HepG2 (cell line): ENCODE results near the gene NCOR2. TPM values are rescaled to one million over a fixed set of nuclear protein-coding genes. Genes with fewer than 3 reads are reported as not detected.

Experiments
- BHLHE40 ChIP-seq: IDR thresholded peaks from 2 replicates; pipeline ENCODE4 v1.6.1; 2011; ENCODE audit warnings: low read length, improper control_type of control experiment
- CTCF ChIP-seq: sonication (generic); formaldehyde crosslinking; IDR thresholded peaks from 2 replicates; pipeline ENCODE4 v1.5.0; 2020; ENCODE audit warnings: mild to moderate bottlenecking, missing genetic modification reagents, moderate library complexity
- FOXC1 ChIP-seq: sonication (generic); formaldehyde crosslinking; IDR thresholded peaks from 2 replicates; pipeline ENCODE4 v1.8.0; 2022; ENCODE audit warnings: mild to moderate bottlenecking, missing genetic modification reagents, borderline replicate concordance
- HDAC1 ChIP-seq: sonication (generic); formaldehyde crosslinking; IDR thresholded peaks from 2 replicates; pipeline ENCODE4 v1.5.1; 2020; ENCODE audit warnings: mild to moderate bottlenecking, missing genetic modification reagents
- HMG20B ChIP-seq: conservative IDR thresholded peaks from 2 replicates; pipeline ENCODE4 v1.6.1; 2016; ENCODE audit warnings: missing genetic modification reagents, missing compliant biosample characterization
- MZF1 ChIP-seq: sonication (generic); formaldehyde crosslinking; IDR thresholded peaks from 2 replicates; pipeline ENCODE4 v1.8.1; 2023; ENCODE audit warnings: mild to moderate bottlenecking, missing genetic modification reagents, borderline replicate concordance
- NFRKB ChIP-seq: fragments of 450-650 bp; IDR thresholded peaks from 2 replicates; pipeline ENCODE4 v1.6.1; 2017
- PATZ1 ChIP-seq: sonication (generic); formaldehyde crosslinking; IDR thresholded peaks from 2 replicates; pipeline ENCODE4 v1.4.0; 2020; ENCODE audit warnings: missing genetic modification reagents
- REPIN1 ChIP-seq: sonication (generic); formaldehyde crosslinking; IDR thresholded peaks from 2 replicates; pipeline ENCODE4 v1.8.0; 2022; ENCODE audit warnings: missing genetic modification reagents, low read depth, mild to moderate bottlenecking, borderline replicate concordance
- SOX6 ChIP-seq, 2 experiments: fragments of 450-650 bp in 1 of 2; sonication (generic) in 1 of 2; formaldehyde crosslinking in 1 of 2; IDR thresholded peaks; 2 replicates each; pipeline versions ENCODE4 v1.4.0 to v1.6.1; 2017 to 2020; ENCODE audit warnings: antibody characterized with exemption in 1 of 2, mild to moderate bottlenecking in 1 of 2, missing genetic modification reagents in 1 of 2
- SPEN ChIP-seq: sonication (generic); formaldehyde crosslinking; IDR thresholded peaks from 2 replicates; pipeline ENCODE4 v1.5.1; 2020; ENCODE audit warnings: low read depth, mild to moderate bottlenecking, missing genetic modification reagents
- ZBTB7A ChIP-seq: sonication (generic); formaldehyde crosslinking; IDR thresholded peaks from 2 replicates; pipeline ENCODE4 v1.8.0; 2022; ENCODE audit warnings: mild to moderate bottlenecking, missing genetic modification reagents
- ZNF230 ChIP-seq: sonication (generic); formaldehyde crosslinking; IDR thresholded peaks from 2 replicates; pipeline ENCODE4 v1.4.0; 2020; ENCODE audit warnings: mild to moderate bottlenecking, missing genetic modification reagents
- ZNF512 ChIP-seq: sonication (generic); formaldehyde crosslinking; IDR thresholded peaks from 2 replicates; pipeline ENCODE4 v1.4.0; 2020; ENCODE audit warnings: mild to moderate bottlenecking, missing genetic modification reagents
- ZNF598 ChIP-seq: sonication (generic); formaldehyde crosslinking; IDR thresholded peaks from 2 replicates; pipeline ENCODE4 v1.5.1; 2020; ENCODE audit warnings: mild to moderate bottlenecking, missing genetic modification reagents, borderline replicate concordance
- ZNF790 ChIP-seq: sonication (generic); formaldehyde crosslinking; IDR thresholded peaks from 2 replicates; pipeline ENCODE4 v1.8.0; 2022; ENCODE audit warnings: missing genetic modification reagents, mild to moderate bottlenecking, borderline replicate concordance
- ZSCAN20 ChIP-seq: sonication (generic); formaldehyde crosslinking; IDR thresholded peaks from 2 replicates; pipeline ENCODE4 v1.4.0; 2020; ENCODE audit warnings: missing genetic modification reagents, mild to moderate bottlenecking, borderline replicate concordance
- polyA plus RNA-seq, 8 experiments: library from polyadenylated mRNA; depleted of rRNA in 3 of 8; stranded (reverse) in 7 of 8; unstranded in 1 of 8; fragments of >200 nt; fragmentation: Illumina TruSeq in 4 of 8; extraction: Trizol in 4 of 8; gene quantifications; 2 replicates each; pipeline versions ENCODE4 v1.2.1 to v1.2.3, GENCODE V29; 2011 to 2016; ENCODE audit warnings: low read depth in 4 of 8, missing spikeins in 1 of 8, mixed read lengths in 1 of 8; ENCODE audit not compliant: insufficient read depth in 1 of 8
- total RNA-seq, 5 experiments: library from RNA; depleted of rRNA; stranded (reverse); fragments of >200 nt; fragmentation: Illumina TruSeq; extraction: Trizol; gene quantifications; 2 replicates each; pipeline ENCODE4 v1.2.3, GENCODE V29; 2016; ENCODE audit warnings: low read depth in 1 of 5
- TF ChIP-seq, protein P1 (sequence below), 2 experiments: IDR thresholded peaks; 2 replicates each; pipeline ENCODE4 v1.6.1; 2011 to 2012; ENCODE audit warnings: low read length in 2 of 2, borderline replicate concordance in 1 of 2, low read depth in 1 of 2, mild to moderate bottlenecking in 1 of 2, moderate library complexity in 1 of 2
- TF ChIP-seq, protein P2 (sequence below): sonication (generic); formaldehyde crosslinking; IDR thresholded peaks from 2 replicates; pipeline ENCODE4 v1.4.0; 2020; ENCODE audit warnings: missing genetic modification reagents

The NCOR2 gene
- total and polyA plus RNA-seq, 2 of the 13 experiments (the other 11 are each of a cell fraction or from before 2014, with no cell fraction given), result 4.5 to 5.7 TPM

DNA sequence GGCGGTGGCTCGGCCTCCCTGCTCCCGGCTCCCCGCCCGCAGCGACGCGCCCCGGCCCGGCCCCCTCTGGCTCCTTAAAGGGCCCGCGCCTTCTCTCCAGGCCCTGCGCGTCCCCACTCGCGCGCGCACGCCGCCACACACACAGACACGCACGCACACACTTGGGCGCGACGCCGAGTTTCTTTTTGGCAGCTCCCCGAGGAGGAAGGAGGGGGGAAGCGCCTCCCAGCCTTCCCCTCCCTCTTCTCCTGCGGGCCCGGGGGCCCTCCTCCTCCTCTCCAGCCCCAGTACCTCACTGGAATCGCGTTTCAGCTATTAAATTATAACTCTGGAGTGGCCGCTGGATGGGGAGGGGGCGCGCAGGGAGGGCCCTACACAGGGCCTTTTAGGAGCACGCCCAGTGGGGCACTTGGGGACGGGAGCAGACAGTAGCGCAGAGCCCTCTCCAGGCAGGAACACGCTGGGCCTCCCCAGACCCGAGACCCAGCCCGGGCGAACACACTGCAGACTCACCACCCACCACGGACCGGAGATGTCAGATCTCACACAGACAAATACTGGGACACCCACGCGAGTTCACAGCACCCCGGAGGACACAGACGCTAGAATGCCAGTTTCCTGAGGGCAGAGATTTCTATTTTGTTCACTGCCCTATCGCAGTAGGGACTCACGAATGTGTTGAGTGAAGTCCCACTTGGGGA, 411 bp upstream of the NCOR2 start (continued):
- TF ChIP-seq, protein P1, sequence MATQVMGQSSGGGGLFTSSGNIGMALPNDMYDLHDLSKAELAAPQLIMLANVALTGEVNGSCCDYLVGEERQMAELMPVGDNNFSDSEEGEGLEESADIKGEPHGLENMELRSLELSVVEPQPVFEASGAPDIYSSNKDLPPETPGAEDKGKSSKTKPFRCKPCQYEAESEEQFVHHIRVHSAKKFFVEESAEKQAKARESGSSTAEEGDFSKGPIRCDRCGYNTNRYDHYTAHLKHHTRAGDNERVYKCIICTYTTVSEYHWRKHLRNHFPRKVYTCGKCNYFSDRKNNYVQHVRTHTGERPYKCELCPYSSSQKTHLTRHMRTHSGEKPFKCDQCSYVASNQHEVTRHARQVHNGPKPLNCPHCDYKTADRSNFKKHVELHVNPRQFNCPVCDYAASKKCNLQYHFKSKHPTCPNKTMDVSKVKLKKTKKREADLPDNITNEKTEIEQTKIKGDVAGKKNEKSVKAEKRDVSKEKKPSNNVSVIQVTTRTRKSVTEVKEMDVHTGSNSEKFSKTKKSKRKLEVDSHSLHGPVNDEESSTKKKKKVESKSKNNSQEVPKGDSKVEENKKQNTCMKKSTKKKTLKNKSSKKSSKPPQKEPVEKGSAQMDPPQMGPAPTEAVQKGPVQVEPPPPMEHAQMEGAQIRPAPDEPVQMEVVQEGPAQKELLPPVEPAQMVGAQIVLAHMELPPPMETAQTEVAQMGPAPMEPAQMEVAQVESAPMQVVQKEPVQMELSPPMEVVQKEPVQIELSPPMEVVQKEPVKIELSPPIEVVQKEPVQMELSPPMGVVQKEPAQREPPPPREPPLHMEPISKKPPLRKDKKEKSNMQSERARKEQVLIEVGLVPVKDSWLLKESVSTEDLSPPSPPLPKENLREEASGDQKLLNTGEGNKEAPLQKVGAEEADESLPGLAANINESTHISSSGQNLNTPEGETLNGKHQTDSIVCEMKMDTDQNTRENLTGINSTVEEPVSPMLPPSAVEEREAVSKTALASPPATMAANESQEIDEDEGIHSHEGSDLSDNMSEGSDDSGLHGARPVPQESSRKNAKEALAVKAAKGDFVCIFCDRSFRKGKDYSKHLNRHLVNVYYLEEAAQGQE (IDR thresholded peaks at IDR 0.05; ENCODE audit: borderline replicate concordance in 1 of 2, low read depth in 1 of 2, low read length in 2 of 2), result no peak
- TF ChIP-seq, protein P2, sequence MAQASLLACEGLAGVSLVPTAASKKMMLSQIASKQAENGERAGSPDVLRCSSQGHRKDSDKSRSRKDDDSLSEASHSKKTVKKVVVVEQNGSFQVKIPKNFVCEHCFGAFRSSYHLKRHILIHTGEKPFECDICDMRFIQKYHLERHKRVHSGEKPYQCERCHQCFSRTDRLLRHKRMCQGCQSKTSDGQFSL (CRISPR knock-in tag), result no peak
- TF ChIP-seq PATZ1 (CRISPR knock-in tag) (peak; percentile 74), CTCF (CRISPR knock-in tag) (peak; percentile 46), ZNF512 (CRISPR knock-in tag) (no peak), FOXC1 (CRISPR knock-in tag) (peak; percentile 30; the same call in 1 of the 2 replicates), ZNF790 (CRISPR knock-in tag) (0 out of 2 replicates have a peak, but pooled peaks have one; percentile 31), ZNF230 (CRISPR knock-in tag) (no peak), HDAC1 (peak; percentile 45), SOX6 (IDR thresholded peaks at IDR 0.05) (no peak), SOX6 (CRISPR knock-in tag; IDR thresholded peaks at IDR 0.05) (peak; percentile 20; the same call in 1 of the 2 replicates), BHLHE40 (no peak), NFRKB (no peak), ZSCAN20 (no peak), HMG20B (CRISPR knock-in tag) (no peak), SPEN (CRISPR knock-in tag) (no peak; the same call in 1 of the 2 replicates), ZBTB7A (CRISPR knock-in tag) (no peak), REPIN1 (0 out of 2 replicates have a peak, but pooled peaks have one; percentile 37), ZNF598 (CRISPR knock-in tag) (no peak), MZF1 (CRISPR knock-in tag) (no peak)
